Thyroid gland (tissue), 4 donors: ENCODE results near the gene FOXC2. TPM values are rescaled to one million over a fixed set of nuclear protein-coding genes. Genes with fewer than 3 reads are reported as not detected.

Experiments
- DNase-seq, 2 donors: peaks; one replicate each; pipeline ENCODE4 v3.0.0-alpha.2; 2019
- H3K27ac ChIP-seq, 3 donors: fragments of 200-600 bp; sonication (generic); 1 replicate in 2 of 3; 2 replicates in 1 of 3; pipeline ENCODE4 v1.5.1; 2016 to 2019; ENCODE audit warnings: mild to moderate bottlenecking in 1 of 3, moderate library complexity in 1 of 3
- H3K27me3 ChIP-seq: fragments of 200-600 bp; sonication (generic); one replicate; pipeline ENCODE4 v1.5.1; 2019
- H3K36me3 ChIP-seq, 2 donors: fragments of 200-600 bp; sonication (generic); one replicate each; pipeline ENCODE4 v1.5.1; 2016 to 2019
- H3K4me1 ChIP-seq, 2 donors: fragments of 200-600 bp; sonication (generic); one replicate each; pipeline ENCODE4 v1.5.1; 2017 to 2019
- H3K4me3 ChIP-seq, 3 donors: fragments of 200-600 bp; sonication (generic); replicated peaks in 1 of 3; 1 replicate in 2 of 3; 2 replicates in 1 of 3; pipeline ENCODE4 v1.5.1; 2016; ENCODE audit warnings: mild to moderate bottlenecking in 1 of 3
- H3K9me3 ChIP-seq: fragments of 200-600 bp; sonication (generic); one replicate; pipeline ENCODE4 v1.5.1; 2017
- CTCF ChIP-seq, 6 experiments: fragments of 200-600 bp in 3 of 6; fragments of 450-650 bp in 3 of 6; sonication (generic) in 3 of 6; IDR thresholded peaks; one replicate each; pipeline ENCODE4 v1.5.1; 2016 to 2019; ENCODE audit warnings: antibody characterized with exemption in 6 of 6, mild to moderate bottlenecking in 2 of 6, inconsistent platforms in 1 of 6, moderate library complexity in 1 of 6
- POLR2A ChIP-seq, 2 donors: fragments of 450-650 bp; IDR thresholded peaks; one replicate each; pipeline ENCODE4 v1.6.1; 2017; ENCODE audit warnings: antibody characterized with exemption in 2 of 2, mild to moderate bottlenecking in 2 of 2, moderate library complexity in 1 of 2
- WGBS, 2 donors: methylation state at CpG; one replicate each; pipeline ENCODE4 v1.1.5; 2017; 5-methylcytosine and 5-hydroxymethylcytosine counted together
- intact Hi-C: fragments of 100-400 bp; cut with DNase I; formaldehyde crosslinking; loops from one replicate; pipeline ENCODE4 v1.15.1; 2023
- total RNA-seq, 4 donors: library from RNA; depleted of rRNA; stranded (reverse); fragments of >200 nt; gene quantifications; one replicate each; pipeline ENCODE4 v1.2.3, GENCODE V29; 2016

FOXC2 gene
- total RNA-seq, 4 donors from 2014 or later: 1.9 to 4.0 (median 2.1) TPM

- WGBS, 2 donors: 1% methylated on average over 10 to 14 of the region's 116 CpGs
- Histone ChIP-seq H3K27ac (peak overlapping the region in 2 of 3 donors; percentile 71), H3K36me3 (no peaks in the 10 kb centered on the region), H3K4me3 (peak overlapping the region in 1 of 3 donors; percentile 31), H3K9me3 (no peaks in the 10 kb centered on the region), H3K27me3 (peaks cover 30% of the 10 kb centered on the region), H3K4me1 (peaks cover 11 to 21% of the 10 kb centered on the region in 2 donors)
- intact Hi-C loops: loop anchor here (5.0 kb wide), 1 partner anchor 489 kb away; no protein-coding TSS in a partner anchor
- TF ChIP-seq CTCF (IDR thresholded peaks at IDR 0.05): no peak
- TF ChIP-seq POLR2A (IDR thresholded peaks at IDR 0.05): no peak
- no peak for DNase-seq
These were observed 1.3 kb downstream of the FOXC2 start for GRCh38 chr16:86567701-86568581.

GRCh38 chr16:86568677-86569623 lies 2.3 kb downstream of the FOXC2 start:
- 9 to 17% methylated on average over 28 to 32 of the region's 33 CpGs for WGBS, 2 donors
- H3K27me3 ChIP-seq: peaks cover 30% of the 10 kb centered on the region
- intact Hi-C loops: loop anchor here (5.0 kb wide), 1 partner anchor 488 kb away; no protein-coding TSS in a partner anchor
- H3K27ac ChIP-seq: peak overlapping the region in 1 of 3 donors; percentile 10
- H3K4me1 ChIP-seq: peaks cover 10 to 13% of the 10 kb centered on the region in 2 donors
- TF ChIP-seq POLR2A (IDR thresholded peaks at IDR 0.05) (no peak), CTCF (IDR thresholded peaks at IDR 0.05) (no peak)
- no peak for DNase-seq
- H3K9me3 ChIP-seq: no peaks in the 10 kb centered on the region
- no peaks in the 10 kb centered on the region for H3K36me3 ChIP-seq
- H3K4me3 ChIP-seq: peak overlapping the region in 1 of 3 donors; percentile 31

GRCh38 chr16:86569701-86570447 lies 3.2 kb downstream of the FOXC2 start:
- no peak for DNase-seq
- intact Hi-C loops: loop anchor here (5.0 kb wide), 1 partner anchor 487 kb away; no protein-coding TSS in a partner anchor
- Histone ChIP-seq H3K36me3 (no peaks in the 10 kb centered on the region), H3K4me1 (peaks cover 7 to 10% of the 10 kb centered on the region in 2 donors), H3K4me3 (no peak overlapping the region), H3K27me3 (peaks cover 30% of the 10 kb centered on the region), H3K9me3 (no peaks in the 10 kb centered on the region), H3K27ac (no peak overlapping the region)
- no peak for TF ChIP-seq CTCF (IDR thresholded peaks at IDR 0.05)
- TF ChIP-seq POLR2A (IDR thresholded peaks at IDR 0.05): no peak
- 28 to 44% methylated on average over 13 of the region's 13 CpGs for WGBS, 2 donors

- intact Hi-C loops: no loop called here
- Histone ChIP-seq H3K27me3 (peaks cover 26% of the 10 kb centered on the region), H3K4me1 (peaks cover 6 to 7% of the 10 kb centered on the region in 2 donors), H3K9me3 (no peaks in the 10 kb centered on the region), H3K4me3 (no peak overlapping the region), H3K27ac (no peak overlapping the region), H3K36me3 (no peaks in the 10 kb centered on the region)
- no peak for DNase-seq
- TF ChIP-seq CTCF (IDR thresholded peaks at IDR 0.05) (no peak), POLR2A (IDR thresholded peaks at IDR 0.05) (no peak)
- WGBS, 2 donors: 31 to 50% methylated on average over 28 of the region's 28 CpGs
These were observed 4.2 kb downstream of the FOXC2 start for GRCh38 chr16:86570558-86571529.
